NK-92 (cell line): ENCODE data around the gene PLXDC1.
"Not testable (repeated sequence)": the region's sequence is repeated elsewhere in the genome, so short reads cannot be mapped to it uniquely, and the experiment has no call there.

Experiments used
- DNase-seq: peaks from one replicate; lab custom pipeline; 2025; ENCODE audit not compliant: unreplicated experiment; lab: John Stamatoyannopoulos, UW

The PLXDC1 gene

GRCh38 chr17:39129544-39129943 lies 21.9 kb downstream of the PLXDC1 start:
- DNase-seq: not testable (repeated sequence)

GRCh38 chr17:39126436-39126835 lies 25.0 kb downstream of the PLXDC1 start:
- no peak for DNase-seq

- no peak for DNase-seq
Measured at GRCh38 chr17:39125143-39125875, 26.1 kb downstream of the PLXDC1 start.

GRCh38 chr17:39123627-39124026 lies 27.8 kb downstream of the PLXDC1 start:
- DNase-seq: no peak

GRCh38 chr17:39122991-39123390 lies 28.4 kb downstream of the PLXDC1 start:
- no peak for DNase-seq

GRCh38 chr17:39121919-39122318 lies 29.5 kb downstream of the PLXDC1 start:
- DNase-seq: not testable (repeated sequence)

GRCh38 chr17:39118674-39119419 lies 32.6 kb downstream of the PLXDC1 start:
- DNase-seq: no peak

GRCh38 chr17:39116224-39116623 lies 35.2 kb downstream of the PLXDC1 start:
- DNase-seq: no peak

GRCh38 chr17:39115135-39115534 lies 36.3 kb downstream of the PLXDC1 start:
- DNase-seq: no peak

GRCh38 chr17:39114723-39115122 lies 36.7 kb downstream of the PLXDC1 start:
- DNase-seq: no peak

- DNase-seq: no peak
Measured at GRCh38 chr17:39113871-39114270, 37.6 kb downstream of the PLXDC1 start.

- no peak for DNase-seq
Measured at GRCh38 chr17:39110435-39111136, 40.9 kb downstream of the PLXDC1 start.

- DNase-seq: no peak
Measured at GRCh38 chr17:39108461-39109375, 42.7 kb downstream of the PLXDC1 start.

- no peak for DNase-seq
Measured at GRCh38 chr17:39107973-39108372, 43.5 kb downstream of the PLXDC1 start.

GRCh38 chr17:39107155-39107554 lies 44.3 kb downstream of the PLXDC1 start:
- no peak for DNase-seq

- DNase-seq: no peak
Measured at GRCh38 chr17:39105705-39106104, 45.7 kb downstream of the PLXDC1 start.

- DNase-seq: no peak
Measured at GRCh38 chr17:39104657-39105056, 46.8 kb downstream of the PLXDC1 start.

- DNase-seq: no peak
Measured at GRCh38 chr17:39104046-39104445, 47.4 kb downstream of the PLXDC1 start.

GRCh38 chr17:39101091-39101490 lies 50.3 kb downstream of the PLXDC1 start:
- no peak for DNase-seq

- no peak for DNase-seq
Measured at GRCh38 chr17:39100530-39100929, 50.9 kb downstream of the PLXDC1 start.
